Kidney (tissue), 14 donors: ENCODE data around the gene CD244. TPM values are rescaled to one million over a fixed set of nuclear protein-coding genes. Genes with fewer than 3 reads are reported as not detected.
"Not testable (repeated sequence)": the region's sequence is repeated elsewhere in the genome, so short reads cannot be mapped to it uniquely, and the experiment has no call there.

Source experiments
- DNase-seq, 5 donors: peaks; one replicate each; pipeline ENCODE4 v3.0.0-alpha.2; 2013 to 2020
- FAIRE-seq: peaks from 2 replicates; lab custom pipeline; 2012; peaks lifted over from hg19 to GRCh38; lab: Jason Lieb, UNC
- H3K27ac ChIP-seq, 2 donors: one replicate each; pipeline ENCODE4 v1.7.0; 2013; ENCODE audit warnings: low read depth in 2 of 2, low read length in 2 of 2, inconsistent platforms in 1 of 2
- H3K27me3 ChIP-seq: one replicate; pipeline ENCODE4 v1.7.1; 2013; ENCODE audit warnings: low read length, inconsistent platforms; ENCODE audit not compliant: control insufficient read depth, insufficient read depth
- H3K36me3 ChIP-seq, 3 donors: one replicate each; pipeline versions ENCODE4 v1.7.0 to v1.7.1; 2013; ENCODE audit warnings: low read length in 3 of 3, control low read depth in 1 of 3, inconsistent platforms in 1 of 3; ENCODE audit not compliant: insufficient read depth in 3 of 3, control insufficient read depth in 2 of 3
- H3K4me1 ChIP-seq, 3 donors: one replicate each; pipeline versions ENCODE4 v1.7.0 to v1.7.1; 2013; ENCODE audit warnings: low read length in 3 of 3, inconsistent platforms in 1 of 3, low read depth in 1 of 3; ENCODE audit not compliant: control insufficient read depth in 2 of 3, insufficient read depth in 2 of 3
- H3K4me3 ChIP-seq, 3 donors: one replicate each; pipeline versions ENCODE4 v1.7.0 to v1.8.1; 2013; ENCODE audit warnings: low read length in 3 of 3, control low read depth in 1 of 3, inconsistent platforms in 1 of 3
- H3K9ac ChIP-seq, 3 donors: one replicate each; pipeline versions ENCODE4 v1.7.0 to v1.7.1; 2013; ENCODE audit warnings: low read length in 3 of 3, control low read depth in 1 of 3, inconsistent platforms in 1 of 3
- H3K9me3 ChIP-seq, 3 donors: one replicate each; pipeline versions ENCODE4 v1.7.0 to v1.7.1; 2013; ENCODE audit warnings: low read length in 3 of 3, control low read depth in 1 of 3, inconsistent platforms in 1 of 3; ENCODE audit not compliant: control insufficient read depth in 2 of 3, insufficient read depth in 1 of 3
- intact Hi-C: fragments of 100-400 bp; cut with DNase I; formaldehyde crosslinking; loops from one replicate; pipeline ENCODE4 v1.11.1; 2022
- polyA plus RNA-seq: library from polyadenylated mRNA; stranded (reverse); fragments of 350-450 nt; fragmentation: Illumina TruSeq; extraction: RNeasy Lipid Tissue Mini Kit (QIAGEN cat#74804); gene quantifications from one replicate; pipeline ENCODE4 v1.2.3, GENCODE V29; 2014; ENCODE audit warnings: low read depth, low replicate concordance; ENCODE audit not compliant: insufficient read depth
- total RNA-seq: library from RNA; stranded (reverse); fragmentation: NEBNext Ultra II Directional; extraction: Animal tissue kit (Norgen Biotek cat#: 25700); gene quantifications from one replicate; pipeline ENCODE4 v1.2.1, GENCODE V29; 2021
- TF ChIP-seq, protein P1 (sequence below): IDR thresholded peaks from 3 replicates; pipeline ENCODE4 v1.5.1; 2012; ENCODE audit warnings: mild to moderate bottlenecking, moderate library complexity, borderline replicate concordance; ENCODE audit not compliant: insufficient read depth; ENCODE audit errors: extremely low read depth
- donor health status: control.
- donor health status: control.
- donor health status: control.
- donor health status: control.
- donor health status: control.
- donor health status: DM: yes; HTN: yes; CAD: no.
- donor health status: Normal renal cell carcinoma (clear cell type).

Gene CD244
- total and polyA plus RNA-seq, 2 donors from 2014 or later: 0.15 to 1.8 TPM

DNA sequence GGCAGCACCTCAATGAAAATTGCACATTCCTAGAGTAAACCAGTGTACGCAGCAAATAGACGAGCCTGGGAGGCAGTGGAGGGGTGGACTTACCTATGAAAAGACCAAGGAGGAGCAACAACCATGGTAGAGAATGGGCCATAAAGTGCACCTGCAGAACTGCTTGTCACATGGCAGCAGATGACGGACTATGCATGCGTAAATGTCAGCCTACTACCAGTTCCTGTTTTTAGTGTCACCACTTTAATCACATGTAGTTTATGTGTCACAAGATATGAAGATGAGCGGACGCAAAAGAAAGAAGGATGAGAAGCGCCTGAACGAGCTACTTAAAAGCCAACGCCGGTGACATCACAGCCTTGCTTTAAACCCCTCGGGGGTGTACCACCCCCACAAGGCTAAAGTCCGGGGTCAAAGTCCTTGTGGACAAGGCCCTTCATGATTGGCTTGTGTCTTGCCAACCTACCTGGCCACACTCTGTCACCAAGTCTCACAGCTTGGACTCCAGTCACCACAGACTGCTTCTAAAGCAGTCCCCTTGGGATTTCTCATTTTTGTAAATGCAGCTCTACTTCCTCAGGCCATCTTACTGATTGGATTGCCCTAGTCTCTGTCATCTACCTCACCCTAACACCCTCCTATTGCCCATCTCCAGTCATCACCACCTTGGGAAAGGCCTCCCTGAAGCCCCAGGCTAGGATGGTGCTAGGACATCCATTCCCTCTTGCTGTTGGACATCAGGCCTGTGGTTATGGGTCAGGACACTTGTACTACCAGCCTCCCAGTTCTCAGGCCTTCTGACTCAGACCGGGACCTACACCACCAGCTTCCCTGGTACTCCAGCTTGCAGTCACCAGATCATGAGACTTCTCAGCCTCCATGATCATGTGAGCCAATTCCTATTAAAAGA lies 72.7 kb downstream of the CD244 start:
- H3K27ac ChIP-seq: no peak overlapping the region
- H3K4me3 ChIP-seq: no peak overlapping the region
- H3K27me3 ChIP-seq: no peaks in the 10 kb centered on the region
- no peaks in the 10 kb centered on the region for H3K36me3 ChIP-seq
- no peaks in the 10 kb centered on the region for H3K9me3 ChIP-seq
- FAIRE-seq (no peak), DNase-seq (no peak)
- intact Hi-C loops: no loop called here
- TF ChIP-seq, protein P1, sequence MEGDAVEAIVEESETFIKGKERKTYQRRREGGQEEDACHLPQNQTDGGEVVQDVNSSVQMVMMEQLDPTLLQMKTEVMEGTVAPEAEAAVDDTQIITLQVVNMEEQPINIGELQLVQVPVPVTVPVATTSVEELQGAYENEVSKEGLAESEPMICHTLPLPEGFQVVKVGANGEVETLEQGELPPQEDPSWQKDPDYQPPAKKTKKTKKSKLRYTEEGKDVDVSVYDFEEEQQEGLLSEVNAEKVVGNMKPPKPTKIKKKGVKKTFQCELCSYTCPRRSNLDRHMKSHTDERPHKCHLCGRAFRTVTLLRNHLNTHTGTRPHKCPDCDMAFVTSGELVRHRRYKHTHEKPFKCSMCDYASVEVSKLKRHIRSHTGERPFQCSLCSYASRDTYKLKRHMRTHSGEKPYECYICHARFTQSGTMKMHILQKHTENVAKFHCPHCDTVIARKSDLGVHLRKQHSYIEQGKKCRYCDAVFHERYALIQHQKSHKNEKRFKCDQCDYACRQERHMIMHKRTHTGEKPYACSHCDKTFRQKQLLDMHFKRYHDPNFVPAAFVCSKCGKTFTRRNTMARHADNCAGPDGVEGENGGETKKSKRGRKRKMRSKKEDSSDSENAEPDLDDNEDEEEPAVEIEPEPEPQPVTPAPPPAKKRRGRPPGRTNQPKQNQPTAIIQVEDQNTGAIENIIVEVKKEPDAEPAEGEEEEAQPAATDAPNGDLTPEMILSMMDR: no peak
- H3K9ac ChIP-seq: no peak overlapping the region
- no peaks in the 10 kb centered on the region for H3K4me1 ChIP-seq

DNA sequence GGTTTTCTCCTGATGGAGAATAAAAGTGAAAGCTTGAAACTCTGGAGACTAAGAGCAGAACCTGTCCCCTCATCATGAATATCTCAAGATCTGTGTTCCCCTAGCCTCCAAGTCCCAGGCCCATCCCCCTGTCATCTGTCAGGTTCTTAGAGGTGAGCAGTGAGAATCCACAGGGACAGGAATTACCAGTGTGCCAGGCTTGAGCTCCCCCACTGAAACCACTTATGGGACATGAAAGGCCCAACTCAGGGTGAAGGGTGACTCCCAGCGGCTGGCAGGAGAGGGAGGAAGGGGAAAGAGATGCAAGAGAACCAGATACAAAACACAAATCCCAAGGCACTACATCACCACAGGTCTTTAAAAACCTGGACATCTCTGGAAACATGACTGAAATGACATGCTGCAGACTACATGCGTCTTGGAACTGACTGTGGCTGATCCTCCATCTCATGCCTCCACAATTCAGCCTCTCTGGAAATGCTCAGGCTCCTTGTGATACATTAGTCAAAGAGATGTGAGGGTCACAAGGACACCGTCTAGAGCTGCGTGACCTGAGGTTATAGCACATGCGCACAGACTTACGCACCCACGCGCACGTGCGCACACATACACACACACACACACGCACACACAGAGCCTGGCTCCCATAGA lies 73.5 kb downstream of the CD244 start:
- no peak for DNase-seq
- FAIRE-seq: no peak

DNA sequence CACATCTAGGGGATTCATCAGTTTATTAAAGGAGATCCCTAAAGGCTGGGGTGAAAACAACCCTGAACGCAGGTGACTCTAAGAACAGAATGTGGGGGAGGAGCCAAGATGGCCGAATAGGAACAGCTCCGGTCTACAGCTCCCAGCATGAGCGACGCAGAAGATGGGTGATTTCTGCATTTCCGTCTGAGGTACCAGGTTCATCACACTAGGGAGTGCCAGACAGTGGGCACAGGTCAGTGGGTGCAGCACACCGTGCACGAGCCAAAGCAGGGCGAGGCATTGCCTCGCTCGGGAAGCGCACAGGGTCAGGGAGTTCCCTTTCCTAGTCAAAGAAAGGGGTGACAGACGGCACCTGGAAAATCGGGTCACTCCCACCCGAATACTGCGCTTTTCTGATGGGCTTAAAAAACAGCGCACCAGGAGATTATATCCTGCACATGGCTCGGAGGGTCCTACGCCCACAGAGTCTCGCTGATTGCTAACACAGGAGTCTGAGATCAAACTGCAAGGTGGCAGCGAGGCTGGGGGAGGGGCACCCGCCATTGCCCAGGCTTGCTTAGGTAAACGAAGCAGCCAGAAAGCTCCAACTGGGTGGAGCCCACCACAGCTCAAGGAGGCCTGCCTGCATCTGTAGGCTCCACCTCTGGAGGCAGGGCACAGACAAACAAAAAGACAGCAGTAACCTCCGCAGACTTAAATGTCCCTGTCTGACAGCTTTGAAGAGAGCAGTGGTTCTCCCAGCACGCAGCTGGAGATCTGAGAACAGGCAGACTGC lies 79.5 kb downstream of the CD244 start:
- H3K4me3 ChIP-seq, H3K36me3 ChIP-seq, DNase-seq, intact Hi-C loops, H3K4me1 ChIP-seq, H3K27ac ChIP-seq, H3K27me3 ChIP-seq, H3K9me3 ChIP-seq, FAIRE-seq, H3K9ac ChIP-seq: not testable (repeated sequence)

More for the DNA sequence above, 73.5 kb downstream of the CD244 start:
- Histone ChIP-seq H3K9ac (no peak overlapping the region), H3K4me1 (no peaks in the 10 kb centered on the region), H3K4me3 (no peak overlapping the region), H3K27ac (no peak overlapping the region), H3K36me3 (no peaks in the 10 kb centered on the region), H3K27me3 (no peaks in the 10 kb centered on the region), H3K9me3 (no peaks in the 10 kb centered on the region)
- TF ChIP-seq, protein P1: no peak
- intact Hi-C loops: no loop called here
